Measurements from ENCODE around the gene PRKG1.
A peak's percentile ranks its signal among the peaks of the same experiment; 100 is the strongest.

The PRKG1 gene

GRCh38 chr10:52043811-52044210 is 969.5 kb downstream of the PRKG1 start:
- no peak for DNase-seq

GRCh38 chr10:52048051-52048450 is 973.8 kb downstream of the PRKG1 start:
- no peak for DNase-seq

- no peak for DNase-seq
Observed at GRCh38 chr10:52050429-52051047, 976.3 kb downstream of the PRKG1 start.

GRCh38 chr10:52053497-52053896 is 979.2 kb downstream of the PRKG1 start:
- DNase-seq, result no peak

- DNase-seq, result no peak
Observed at GRCh38 chr10:52056291-52056690, 982.0 kb downstream of the PRKG1 start.

- no peak for DNase-seq
Observed at GRCh38 chr10:52059089-52059488, 984.8 kb downstream of the PRKG1 start.

- no peak for DNase-seq
Observed at GRCh38 chr10:52063159-52063558, 988.9 kb downstream of the PRKG1 start.

GRCh38 chr10:52064084-52064845 is 990.0 kb downstream of the PRKG1 start:
- no peak for DNase-seq

- DNase-seq, result no peak
Observed at GRCh38 chr10:52066383-52066782, 992.1 kb downstream of the PRKG1 start.

- DNase-seq, result no peak
Observed at GRCh38 chr10:52068485-52068884, 994.2 kb downstream of the PRKG1 start.

- DNase-seq, result no peak
Observed at GRCh38 chr10:52071814-52072213, 997.5 kb downstream of the PRKG1 start.

GRCh38 chr10:52074505-52075026 is 1000.3 kb downstream of the PRKG1 start:
- no peak for DNase-seq

- no peak for DNase-seq
Observed at GRCh38 chr10:52077814-52078213, 1003.5 kb downstream of the PRKG1 start.

- no peak for DNase-seq
Observed at GRCh38 chr10:52078397-52078937, 1004.2 kb downstream of the PRKG1 start.

GRCh38 chr10:52082307-52082706 is 1008.0 kb downstream of the PRKG1 start:
- no peak for DNase-seq

- DNase-seq, result no peak
Observed at GRCh38 chr10:52083422-52083821, 1009.1 kb downstream of the PRKG1 start.

- no peak for DNase-seq
Observed at GRCh38 chr10:52092390-52092789, 1018.1 kb downstream of the PRKG1 start.

- no peak for DNase-seq
Observed at GRCh38 chr10:52098130-52098529, 1023.8 kb downstream of the PRKG1 start.

- no peak for DNase-seq
Observed at GRCh38 chr10:52099026-52099600, 1024.8 kb downstream of the PRKG1 start.

GRCh38 chr10:52100011-52100547 is 1025.8 kb downstream of the PRKG1 start:
- no peak for DNase-seq

GRCh38 chr10:52105301-52105700 is 1031.0 kb downstream of the PRKG1 start:
- no peak for DNase-seq

GRCh38 chr10:52106011-52106410 is 1031.7 kb downstream of the PRKG1 start:
- no peak for DNase-seq

GRCh38 chr10:52106899-52107298 is 1032.6 kb downstream of the PRKG1 start:
- peak; percentile 2 for DNase-seq
